ENCODE results near the gene SEMA6A.

DNA sequence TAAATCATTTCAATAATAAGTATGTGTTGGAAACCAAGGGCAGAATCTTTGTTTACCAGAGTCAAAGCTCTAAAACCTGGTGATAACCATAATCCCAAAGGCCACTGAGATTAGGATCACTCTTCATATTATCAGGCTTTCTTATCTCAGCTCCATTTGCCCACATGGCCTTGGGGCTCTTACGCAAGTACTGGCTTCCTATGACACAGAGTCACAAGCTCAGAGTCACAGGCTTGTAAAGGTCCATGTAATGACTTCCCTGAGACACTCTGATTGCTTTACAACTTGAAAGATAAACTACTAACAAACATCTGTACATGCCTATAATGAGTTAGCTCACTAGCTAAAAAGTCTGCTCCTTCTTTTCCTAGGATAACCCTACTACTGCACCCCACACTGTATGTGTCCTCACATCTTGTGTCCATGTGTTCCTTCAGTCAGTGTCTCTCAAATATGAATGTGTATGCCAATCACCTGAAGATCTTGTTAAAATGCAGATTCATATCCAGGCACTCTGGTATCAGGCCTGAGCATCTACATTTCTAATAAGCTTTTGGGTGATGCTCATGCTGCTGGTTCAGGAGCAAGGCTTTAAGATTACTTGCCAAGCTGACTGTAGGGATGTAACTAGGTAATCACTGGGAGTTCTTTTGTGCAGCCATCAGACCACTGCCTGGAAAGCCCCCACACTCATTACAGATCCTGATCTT, 28.4 kb downstream of the SEMA6A start:
- TF ChIP-seq YY1 (IDR thresholded peaks at IDR 0.05; ENCODE audit: insufficient read depth, insufficient read length) (no peak), ZNF274 (IDR thresholded peaks at IDR 0.05; ENCODE audit: low read depth, low read length) (no peak)
